Head of caudate nucleus (tissue), 42 donors: ENCODE results near the gene ASAH2B.
"Not testable (repeated sequence)": the region's sequence is repeated elsewhere in the genome, so short reads cannot be mapped to it uniquely, and the experiment has no call there.

Experiments used
- DNase-seq, 42 donors: peaks; one replicate each; pipeline versions ENCODE4 v3.0.0 to v3.0.0-alpha.2; 2020 to 2021; ENCODE audit warnings: mixed read lengths in 7 of 42
- intact Hi-C: fragments of 100-400 bp; cut with DNase I; formaldehyde crosslinking; loops from one replicate; pipeline ENCODE4 v1.15.0; 2022

Gene ASAH2B

DNA sequence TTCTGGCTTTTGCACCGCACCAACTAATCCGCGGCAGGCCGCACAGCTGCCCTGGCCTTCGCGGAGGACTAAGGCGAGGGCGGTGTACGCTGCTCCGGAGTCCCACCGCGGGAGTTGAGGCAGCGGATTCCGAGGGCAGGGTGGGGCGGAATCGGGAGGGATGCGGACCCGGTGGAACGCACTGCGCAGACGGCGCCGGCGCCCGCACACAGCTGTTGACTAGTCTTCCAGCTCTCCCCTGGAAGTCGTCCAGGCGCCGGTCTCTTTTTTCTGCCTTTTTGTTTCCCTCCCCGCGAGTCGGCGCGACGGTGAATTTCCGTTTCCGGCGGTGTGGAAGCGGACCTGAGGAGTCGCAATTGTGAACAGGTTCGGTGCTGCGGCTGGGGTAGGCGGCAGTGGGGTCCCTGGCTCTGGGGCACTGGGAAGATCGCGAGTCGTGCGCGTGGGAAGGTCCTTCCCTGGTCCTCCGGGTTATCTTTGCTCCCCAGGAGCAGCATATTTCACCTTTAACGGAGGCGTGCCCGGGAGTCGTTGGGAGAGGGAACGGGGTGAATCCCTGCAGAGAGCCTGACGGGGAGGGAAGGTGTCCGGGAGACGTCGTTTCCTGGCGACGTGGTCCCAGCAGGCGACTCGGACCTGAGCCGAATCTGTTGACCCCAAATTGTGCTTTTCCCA lies at the start of gene ASAH2B:
ASAH2B (plus strand) TSS at position 319 of the 675 bp plus-strand sequence. CDS start 5,195 bp downstream, outside the sequence.
- intact Hi-C loops, result no loop called here

DNA sequence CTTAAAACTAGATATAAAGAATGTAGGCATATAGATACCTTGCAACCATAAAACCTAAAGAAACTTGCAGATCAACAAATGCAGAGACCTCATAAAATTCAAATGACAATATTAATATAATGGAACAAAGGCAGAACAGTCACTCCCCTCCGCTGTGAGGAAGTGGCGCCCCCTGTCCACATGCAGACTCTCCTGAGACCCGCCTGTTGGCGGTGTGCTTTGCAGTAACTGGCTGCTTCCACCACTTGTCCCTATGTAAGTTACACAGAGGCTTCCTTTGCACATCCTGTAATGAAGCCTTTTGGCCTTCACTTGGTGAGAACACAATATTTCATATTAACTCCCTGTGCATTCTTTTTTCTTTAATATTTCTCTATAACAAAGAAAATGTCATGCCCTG lies 41.9 kb upstream of the ASAH2B start:
- intact Hi-C loops, DNase-seq: not testable (repeated sequence)

More for the DNA sequence above, at the start of gene ASAH2B:
- peak; percentile 51 to 90 (median 78) for DNase-seq

DNA sequence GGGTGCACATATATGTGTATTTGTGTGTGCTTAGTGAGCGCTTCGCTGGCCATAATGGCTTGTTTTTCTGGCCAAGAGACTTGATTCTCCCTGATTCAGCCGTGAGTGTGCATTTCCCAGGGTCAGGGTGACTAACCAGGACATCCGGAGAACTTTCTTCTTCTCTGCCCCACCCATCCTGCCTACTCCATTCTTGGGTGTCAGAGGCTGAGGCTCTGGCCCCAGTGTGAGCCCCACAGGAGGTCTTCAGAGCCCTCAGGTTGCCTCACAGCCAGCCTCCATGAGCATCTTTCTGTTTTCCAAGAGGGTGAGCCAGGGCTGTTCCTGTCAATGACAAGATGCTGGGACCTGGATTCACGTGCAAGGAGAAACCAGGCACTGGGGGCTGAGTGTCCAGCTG lies 37.8 kb upstream of the ASAH2B start:
- intact Hi-C loops, DNase-seq: not testable (repeated sequence)

DNA sequence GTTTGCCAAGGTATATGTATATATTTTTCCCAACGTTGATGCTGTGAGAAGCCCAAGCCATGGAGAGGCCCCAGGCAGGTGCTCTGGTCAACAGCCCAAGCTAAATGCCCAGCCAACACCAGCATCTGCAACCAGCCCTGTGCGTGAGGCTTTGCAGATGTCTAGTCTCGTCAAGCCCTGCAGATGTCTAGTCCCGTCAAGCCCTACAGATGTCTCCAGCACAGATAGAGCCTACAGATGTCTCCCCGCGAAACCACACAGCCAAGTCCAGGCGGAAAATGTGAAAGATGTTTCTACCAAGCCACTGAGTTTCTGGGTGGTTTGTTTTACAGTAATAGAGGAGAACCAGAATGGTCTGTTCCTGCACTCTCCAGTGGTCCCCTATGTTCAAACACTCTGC lies 36.7 kb upstream of the ASAH2B start:
- DNase-seq, intact Hi-C loops: not testable (repeated sequence)

DNA sequence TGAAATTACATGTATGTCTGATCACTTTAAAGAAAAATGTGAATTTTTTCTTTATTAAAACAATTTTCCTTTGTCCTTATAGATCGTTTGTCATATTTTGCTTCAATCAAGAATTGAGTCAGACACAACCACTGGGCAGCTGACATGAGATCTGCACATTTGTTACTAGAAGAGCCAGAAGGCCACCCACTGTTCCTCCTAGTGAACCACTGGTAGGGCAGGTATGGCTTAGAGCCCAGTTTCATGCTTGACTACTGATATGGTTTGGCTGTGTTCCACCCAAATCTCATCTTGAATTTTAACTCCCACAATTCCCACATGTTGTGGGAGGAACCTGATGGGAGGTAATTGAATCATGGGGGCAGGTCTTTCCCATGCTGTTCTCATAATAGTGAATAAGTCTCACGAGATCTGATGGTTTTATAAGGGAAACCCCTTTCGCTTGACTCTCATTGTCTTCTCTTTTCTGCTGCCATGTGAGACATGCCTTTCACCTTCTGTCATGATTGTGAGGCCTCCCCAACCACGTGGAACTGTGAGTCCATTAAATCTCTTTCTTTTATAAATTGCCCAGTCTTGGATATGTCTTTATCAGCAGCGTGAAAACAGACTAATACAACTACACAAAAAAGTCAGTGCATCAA lies 35.2 kb upstream of the ASAH2B start:
- DNase-seq, intact Hi-C loops: not testable (repeated sequence)

DNA sequence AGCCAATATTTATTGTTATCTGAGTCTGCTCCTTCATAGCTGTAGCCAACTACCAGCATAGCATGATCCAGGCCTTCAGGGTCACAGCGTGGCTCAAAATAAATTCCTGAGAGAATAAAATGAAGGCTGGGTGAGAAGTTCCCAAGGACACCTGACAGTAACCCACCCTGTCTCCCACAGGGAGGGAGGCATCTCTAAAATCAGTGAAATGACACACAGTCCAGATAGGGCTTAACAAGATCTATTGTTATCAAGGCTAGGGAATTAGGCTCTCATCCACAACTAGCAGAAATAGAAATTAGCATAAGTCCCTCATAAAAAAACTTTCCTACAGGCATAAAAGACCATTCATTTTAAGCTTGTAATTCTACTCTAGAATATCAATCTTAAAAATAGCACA lies 33.7 kb upstream of the ASAH2B start:
- intact Hi-C loops, DNase-seq: not testable (repeated sequence)

DNA sequence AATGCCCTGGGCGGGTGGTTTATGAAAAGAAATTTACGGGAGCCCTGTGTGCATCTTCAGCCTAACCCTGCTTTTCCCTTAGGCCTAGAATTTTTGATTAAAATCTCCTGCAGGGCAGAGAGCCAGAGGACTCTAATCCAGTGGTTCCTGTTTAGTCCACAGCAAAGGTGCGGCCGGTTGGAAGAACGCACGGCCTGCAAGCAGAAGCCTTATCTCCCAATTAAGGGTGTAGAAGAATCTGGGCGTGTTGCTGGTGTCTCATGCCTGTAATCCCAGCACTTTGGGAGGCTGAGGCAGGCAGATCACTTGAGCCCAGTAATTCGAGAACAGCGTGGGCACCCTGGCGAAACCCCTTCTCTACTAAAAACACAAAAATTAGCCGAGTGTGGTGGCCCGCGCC lies 29.5 kb upstream of the ASAH2B start:
- intact Hi-C loops, DNase-seq: not testable (repeated sequence)

DNA sequence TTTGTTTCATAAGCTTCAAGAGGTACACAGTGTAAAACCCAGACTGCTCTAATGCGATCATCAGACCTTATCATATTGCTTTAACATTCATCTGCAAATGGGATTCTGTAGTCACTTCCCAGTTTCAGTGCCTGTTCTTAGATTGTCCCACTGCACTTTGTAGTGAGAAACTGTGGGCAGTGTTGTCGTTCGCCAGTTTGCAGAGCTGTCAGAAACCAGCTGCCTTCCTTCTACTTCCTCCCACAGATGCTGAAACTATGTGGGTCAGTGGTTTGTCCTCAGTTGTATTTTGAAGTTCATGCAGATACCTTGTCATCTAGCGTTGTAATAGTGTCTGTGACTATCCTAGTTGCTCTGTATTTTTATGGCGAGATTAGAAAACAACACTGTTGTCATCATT lies 15.9 kb upstream of the ASAH2B start:
- intact Hi-C loops, result not testable (repeated sequence)
- DNase-seq, result peak in 2 of 42 donors; percentile 2 to 16

DNA sequence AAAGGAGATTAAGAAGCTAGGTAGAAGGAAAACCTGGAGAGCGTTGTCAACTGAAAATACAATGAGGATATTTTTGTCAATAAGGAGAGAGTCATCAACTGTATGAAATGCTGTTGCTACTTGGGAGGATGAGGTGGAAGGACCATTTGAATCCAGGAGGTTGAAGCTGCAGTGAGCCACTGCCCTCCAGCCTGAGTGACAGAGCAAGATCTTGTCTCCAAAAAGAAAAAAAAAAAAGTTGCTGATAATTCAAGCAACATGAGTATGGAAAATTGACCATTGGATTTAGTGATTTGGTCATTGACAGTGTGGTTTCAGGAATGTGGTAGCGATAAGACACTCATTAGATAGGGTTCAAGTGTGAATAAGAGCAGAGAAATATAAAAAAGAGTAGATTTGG lies 11.6 kb upstream of the ASAH2B start:
- intact Hi-C loops, DNase-seq: not testable (repeated sequence)

DNA sequence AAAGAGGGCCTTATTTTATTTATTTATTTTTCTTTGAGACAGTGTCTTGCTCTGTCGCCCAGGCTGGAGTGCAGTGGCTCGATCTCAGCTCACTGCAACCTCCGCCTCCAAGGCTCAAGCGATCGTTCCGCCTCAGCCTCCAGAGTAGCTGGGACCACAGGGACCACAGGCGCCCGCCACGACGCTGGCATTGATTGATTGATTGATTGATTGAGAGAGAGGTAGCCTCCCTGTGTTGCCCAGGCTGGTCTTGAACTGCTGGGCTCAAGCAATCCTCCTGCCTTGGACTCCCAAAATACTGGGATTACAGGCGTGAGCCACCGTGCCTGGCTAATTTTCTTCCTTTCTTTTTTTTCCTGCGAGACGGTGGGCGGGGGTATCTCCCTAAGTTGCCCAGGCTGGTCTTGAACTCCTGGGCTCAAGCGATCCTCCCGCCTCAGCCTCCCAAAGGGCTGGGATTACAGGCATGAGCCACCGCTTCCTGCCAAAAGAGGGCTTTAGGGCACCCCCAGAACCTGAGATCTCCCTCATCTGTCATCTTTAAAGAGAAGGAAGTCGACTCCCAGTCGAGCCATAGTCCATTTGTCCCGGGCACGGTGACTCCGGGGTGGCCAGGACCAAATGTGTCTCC lies 634 bp upstream of the ASAH2B start:
- DNase-seq, intact Hi-C loops: not testable (repeated sequence)

DNA sequence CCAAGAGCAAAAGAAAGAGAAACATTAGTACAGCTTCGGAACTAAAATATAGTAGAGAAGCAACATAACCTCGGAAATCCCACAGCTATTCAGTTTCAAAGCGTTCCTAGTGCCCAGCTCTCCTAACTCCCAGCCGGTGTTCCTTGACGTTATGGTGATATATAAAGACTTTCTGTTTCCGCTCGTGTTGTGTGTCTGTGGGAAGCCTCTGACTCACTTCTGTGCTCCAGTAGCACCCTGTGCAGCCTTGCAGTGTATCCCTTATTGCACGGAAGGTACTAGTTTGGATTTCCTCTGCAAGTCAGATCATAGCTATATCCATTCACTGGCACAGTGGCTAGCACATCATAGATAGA lies 535 bp downstream of the ASAH2B start:
- DNase-seq, result peak in 29 of 42 donors; percentile 4 to 59 (median 26)
- intact Hi-C loops, result no loop called here

DNA sequence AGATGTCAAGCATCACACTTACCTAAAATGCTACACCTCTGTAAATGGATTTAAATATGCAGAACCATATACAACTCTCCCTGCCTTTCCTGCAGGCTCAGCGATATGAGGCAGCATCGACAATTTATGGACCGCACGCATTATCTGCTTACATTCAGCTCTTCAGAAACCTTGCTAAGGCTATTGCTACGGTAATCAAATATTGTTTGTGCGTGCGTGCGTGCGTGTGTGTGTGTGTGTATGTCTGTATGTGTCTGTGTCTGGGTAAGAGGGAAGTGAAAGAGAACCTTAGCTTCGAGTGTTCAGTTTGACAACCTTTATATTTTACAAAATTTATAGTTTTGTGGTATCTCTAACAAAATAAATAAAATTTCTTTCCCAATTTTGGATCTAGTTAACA lies 3.1 kb downstream of the ASAH2B start:
- intact Hi-C loops, DNase-seq: not testable (repeated sequence)

DNA sequence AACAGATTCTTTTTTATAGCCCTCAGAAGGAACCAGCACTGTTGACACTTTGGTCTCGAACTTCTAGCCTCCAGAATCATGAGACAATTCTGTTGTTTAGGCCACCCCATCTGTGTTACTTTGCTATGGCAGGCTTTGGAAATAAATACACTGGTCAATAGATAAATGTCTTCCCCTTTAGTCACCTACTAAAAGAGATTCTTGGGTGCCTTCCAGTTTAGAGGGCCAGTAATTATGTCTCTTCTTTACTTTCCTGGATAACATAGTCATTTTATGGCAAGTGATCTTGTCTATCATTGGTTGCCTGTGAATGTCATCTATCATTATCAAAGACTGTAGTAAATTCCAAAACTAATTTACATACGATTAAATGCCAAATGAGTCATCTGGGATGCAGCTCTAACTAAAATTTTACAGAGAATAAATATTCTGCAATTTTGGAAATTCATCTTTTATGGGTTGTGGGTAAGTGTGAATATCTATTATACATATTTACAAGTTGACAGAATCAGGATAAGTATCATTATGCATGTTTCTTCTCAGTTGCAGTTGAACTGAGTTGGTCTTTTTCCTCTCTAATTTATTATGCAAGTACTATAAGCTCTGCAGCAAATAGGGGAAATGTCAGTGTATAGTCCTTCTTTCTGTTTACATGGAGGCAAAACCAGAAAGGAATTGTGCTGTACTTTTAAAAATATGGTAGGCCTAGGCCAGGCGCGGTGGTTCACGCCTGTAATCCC lies 27.2 kb downstream of the ASAH2B start:
- intact Hi-C loops, DNase-seq: not testable (repeated sequence)

DNA sequence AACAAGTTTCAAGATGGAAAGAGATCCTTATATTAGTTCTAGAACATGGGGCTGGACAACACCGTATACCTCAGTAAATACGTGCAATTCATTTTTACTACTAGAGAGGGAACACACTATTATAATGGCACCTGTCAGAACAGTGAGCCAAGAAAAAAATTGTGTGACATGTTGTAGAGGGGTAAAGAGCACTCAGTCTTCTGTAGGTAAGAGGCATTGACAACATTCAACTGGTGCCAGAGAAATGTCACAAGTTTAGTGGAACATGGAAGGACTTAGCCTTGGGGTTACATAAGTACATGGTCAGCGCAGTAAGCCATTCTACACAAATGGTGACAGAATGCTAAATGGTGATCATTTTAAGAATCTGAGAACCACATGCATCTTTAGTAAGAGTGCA lies 32.3 kb downstream of the ASAH2B start:
- intact Hi-C loops, DNase-seq: not testable (repeated sequence)

DNA sequence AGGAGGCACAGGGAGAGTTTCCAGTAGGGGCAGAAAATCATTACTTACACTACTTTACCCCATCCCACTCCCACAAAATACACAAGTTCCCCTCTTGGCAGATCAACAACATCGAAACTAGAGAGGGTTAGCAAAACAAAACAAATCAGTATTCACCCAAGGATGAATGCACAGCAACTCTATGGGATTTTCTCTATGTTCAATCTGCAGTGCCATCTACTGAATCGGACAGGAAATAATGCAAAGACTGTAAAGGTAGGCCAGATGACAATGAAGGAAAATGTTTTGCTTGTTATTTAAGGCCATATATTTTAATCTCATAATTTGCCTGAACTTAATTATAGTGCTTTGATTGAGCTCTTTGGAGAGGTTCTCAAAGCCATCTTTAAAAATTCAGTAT lies 35.1 kb downstream of the ASAH2B start:
- DNase-seq, intact Hi-C loops: not testable (repeated sequence)

DNA sequence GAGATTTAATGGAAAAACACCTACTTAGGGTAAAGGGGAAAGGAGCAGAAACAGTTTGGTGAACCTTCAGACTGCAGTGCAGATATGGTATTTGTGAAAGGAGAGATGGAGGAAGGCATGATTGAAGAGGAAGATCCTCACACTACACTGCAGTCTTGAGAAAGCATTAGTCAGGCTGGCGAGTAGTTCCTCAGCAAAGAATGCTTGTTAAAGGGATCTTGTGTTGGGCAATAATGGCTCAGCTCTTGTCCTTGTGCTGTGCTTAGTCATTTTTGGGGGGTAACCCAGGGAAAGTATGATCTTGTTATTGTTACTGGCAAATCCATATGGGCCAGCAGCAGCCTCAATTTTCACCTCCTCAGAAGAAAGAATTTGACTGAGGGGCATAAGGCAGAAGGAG lies 40.3 kb downstream of the ASAH2B start:
- DNase-seq, intact Hi-C loops: not testable (repeated sequence)

DNA sequence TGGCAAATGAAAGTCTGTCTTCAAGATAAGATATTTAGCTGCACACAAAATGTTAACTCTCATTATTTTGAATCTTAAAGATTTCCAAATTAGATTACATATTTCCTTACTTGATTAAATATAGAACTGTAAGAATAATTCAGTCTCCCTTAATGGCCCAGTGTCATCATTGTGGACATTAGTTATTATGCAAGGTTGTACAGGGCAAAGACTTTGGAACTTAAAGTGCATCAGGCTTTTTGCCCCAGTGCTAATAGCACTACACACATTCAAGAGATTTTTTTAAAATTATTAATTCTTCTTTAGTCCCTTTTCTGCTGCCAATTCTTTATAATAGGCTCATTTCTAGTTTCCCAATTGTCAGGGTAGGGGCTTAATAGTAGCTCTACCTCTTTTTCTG lies 42.3 kb downstream of the ASAH2B start:
- intact Hi-C loops, DNase-seq: not testable (repeated sequence)

DNA sequence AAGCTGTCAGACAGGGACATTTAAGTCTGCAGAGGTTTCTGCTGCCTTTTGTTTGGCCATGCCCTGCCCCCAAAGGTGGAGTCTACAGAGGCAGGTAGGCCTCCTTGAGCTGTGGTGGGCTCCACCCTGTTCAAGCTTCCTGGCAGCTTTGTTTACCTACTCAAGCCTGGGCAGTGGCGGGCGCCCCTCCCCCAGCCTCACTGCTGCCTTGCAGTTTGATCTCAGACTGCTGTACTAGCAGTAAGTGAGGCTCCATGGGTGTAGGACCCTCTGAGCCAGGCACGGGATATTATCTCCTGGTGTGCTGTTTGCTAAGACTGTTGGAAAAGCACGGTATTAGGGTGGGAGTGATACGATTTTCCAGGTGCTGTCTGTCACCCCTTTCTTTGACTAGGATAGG lies 48.2 kb downstream of the ASAH2B start:
- intact Hi-C loops, DNase-seq: not testable (repeated sequence)
